ENCODE results near the gene ACCS.
A peak's percentile ranks its signal among the peaks of the same experiment; 100 is the strongest.

Gene ACCS

GRCh38 chr11:44032299-44033085 lies 33.6 kb upstream of the ACCS start:
- Mint-ChIP-seq H3K4me3 (no peak overlapping the region), H3K9me3 (no peaks in the 10 kb centered on the region), H3K27ac (no peak overlapping the region), H3K4me1 (no peaks in the 10 kb centered on the region), H3K36me3 (no peaks in the 10 kb centered on the region), H3K27me3 (peaks cover 58% of the 10 kb centered on the region)
- ATAC-seq, result no peak

GRCh38 chr11:44033411-44033850 lies 32.6 kb upstream of the ACCS start:
- Mint-ChIP-seq H3K27me3 (peaks cover 65% of the 10 kb centered on the region), H3K27ac (no peak overlapping the region), H3K36me3 (no peaks in the 10 kb centered on the region), H3K4me1 (no peaks in the 10 kb centered on the region), H3K9me3 (no peaks in the 10 kb centered on the region), H3K4me3 (no peak overlapping the region)
- no peak for ATAC-seq

GRCh38 chr11:44033856-44034255 lies 32.2 kb upstream of the ACCS start:
- no peak for ATAC-seq
- Mint-ChIP-seq H3K27me3 (peaks cover 65% of the 10 kb centered on the region), H3K9me3 (no peaks in the 10 kb centered on the region), H3K4me1 (no peaks in the 10 kb centered on the region), H3K4me3 (no peak overlapping the region), H3K27ac (no peak overlapping the region), H3K36me3 (no peaks in the 10 kb centered on the region)

GRCh38 chr11:44034639-44035038 lies 31.4 kb upstream of the ACCS start:
- H3K27me3 Mint-ChIP-seq, result peaks cover 57% of the 10 kb centered on the region
- ATAC-seq, result no peak
- H3K4me3 Mint-ChIP-seq, result no peak overlapping the region
- no peaks in the 10 kb centered on the region for H3K9me3 Mint-ChIP-seq
- H3K27ac Mint-ChIP-seq, result no peak overlapping the region
- no peaks in the 10 kb centered on the region for H3K4me1 Mint-ChIP-seq
- H3K36me3 Mint-ChIP-seq, result no peaks in the 10 kb centered on the region

- no peak for ATAC-seq
- Mint-ChIP-seq H3K27me3 (peaks cover 33% of the 10 kb centered on the region), H3K36me3 (peaks cover 5% of the 10 kb centered on the region), H3K4me1 (no peaks in the 10 kb centered on the region), H3K27ac (no peak overlapping the region), H3K9me3 (peaks cover 6% of the 10 kb centered on the region), H3K4me3 (no peak overlapping the region)
These were observed 29.0 kb upstream of the ACCS start for GRCh38 chr11:44036811-44037657.

GRCh38 chr11:44037658-44037998 lies 28.4 kb upstream of the ACCS start:
- Mint-ChIP-seq H3K36me3 (peaks cover 5% of the 10 kb centered on the region), H3K9me3 (peaks cover 6% of the 10 kb centered on the region), H3K4me3 (no peak overlapping the region), H3K4me1 (no peaks in the 10 kb centered on the region), H3K27ac (no peak overlapping the region), H3K27me3 (peaks cover 27% of the 10 kb centered on the region)
- no peak for ATAC-seq

GRCh38 chr11:44043157-44043556 lies 22.9 kb upstream of the ACCS start:
- ATAC-seq, result no peak
- H3K4me1 Mint-ChIP-seq, result no peaks in the 10 kb centered on the region
- peaks cover 5% of the 10 kb centered on the region for H3K36me3 Mint-ChIP-seq
- no peak overlapping the region for H3K27ac Mint-ChIP-seq
- H3K27me3 Mint-ChIP-seq, result peaks cover 15% of the 10 kb centered on the region
- H3K9me3 Mint-ChIP-seq, result peaks cover 6% of the 10 kb centered on the region
- H3K4me3 Mint-ChIP-seq, result no peak overlapping the region

GRCh38 chr11:44046182-44046581 lies 19.9 kb upstream of the ACCS start:
- no peak overlapping the region for H3K4me3 Mint-ChIP-seq
- peaks cover 5% of the 10 kb centered on the region for H3K36me3 Mint-ChIP-seq
- peak; percentile 22 for ATAC-seq
- peaks cover 27% of the 10 kb centered on the region for H3K27me3 Mint-ChIP-seq
- H3K9me3 Mint-ChIP-seq, result peaks cover 2% of the 10 kb centered on the region
- H3K27ac Mint-ChIP-seq, result no peak overlapping the region
- H3K4me1 Mint-ChIP-seq, result no peaks in the 10 kb centered on the region

GRCh38 chr11:44047298-44047697 lies 18.8 kb upstream of the ACCS start:
- Mint-ChIP-seq H3K4me3 (no peak overlapping the region), H3K27me3 (peaks cover 27% of the 10 kb centered on the region), H3K4me1 (no peaks in the 10 kb centered on the region), H3K36me3 (no peaks in the 10 kb centered on the region), H3K9me3 (no peaks in the 10 kb centered on the region), H3K27ac (no peak overlapping the region)
- ATAC-seq, result no peak

- H3K27ac Mint-ChIP-seq, result no peak within 1 kb of the TSS
- H3K9me3 Mint-ChIP-seq, result no peaks in the 10 kb centered on the region
- H3K27me3 Mint-ChIP-seq, result peaks cover 27% of the 10 kb centered on the region
- no peaks in the 10 kb centered on the region for H3K36me3 Mint-ChIP-seq
- no peak within 1 kb of the TSS for H3K4me3 Mint-ChIP-seq
- H3K4me1 Mint-ChIP-seq, result no peaks in the 10 kb centered on the region
- ATAC-seq, result no peak
These were observed 18.1 kb upstream of the ACCS start, which contains the start of gene ACCSL for GRCh38 chr11:44047931-44048431. TSS of gene ACCSL (plus strand) at chr11:44047981. CDS start at chr11:44048037, 56 bp downstream.

GRCh38 chr11:44049832-44050231 lies 16.2 kb upstream of the ACCS start:
- Mint-ChIP-seq H3K9me3 (no peaks in the 10 kb centered on the region), H3K4me1 (no peaks in the 10 kb centered on the region), H3K27me3 (peaks cover 27% of the 10 kb centered on the region), H3K4me3 (no peak overlapping the region), H3K36me3 (no peaks in the 10 kb centered on the region), H3K27ac (no peak overlapping the region)
- ATAC-seq, result no peak

- Mint-ChIP-seq H3K27me3 (peaks cover 27% of the 10 kb centered on the region), H3K36me3 (no peaks in the 10 kb centered on the region), H3K4me3 (no peak overlapping the region), H3K4me1 (no peaks in the 10 kb centered on the region), H3K27ac (no peak overlapping the region), H3K9me3 (no peaks in the 10 kb centered on the region)
- ATAC-seq, result no peak
These were observed 14.9 kb upstream of the ACCS start for GRCh38 chr11:44051171-44051570.

- no peak for ATAC-seq
- Mint-ChIP-seq H3K36me3 (no peaks in the 10 kb centered on the region), H3K4me3 (no peak overlapping the region), H3K9me3 (no peaks in the 10 kb centered on the region), H3K27ac (no peak overlapping the region), H3K4me1 (no peaks in the 10 kb centered on the region), H3K27me3 (no peaks in the 10 kb centered on the region)
These were observed 8.7 kb upstream of the ACCS start for GRCh38 chr11:44057340-44057739.

- no peak overlapping the region for H3K27ac Mint-ChIP-seq
- no peaks in the 10 kb centered on the region for H3K4me1 Mint-ChIP-seq
- H3K4me3 Mint-ChIP-seq, result no peak overlapping the region
- ATAC-seq, result no peak
- H3K9me3 Mint-ChIP-seq, result no peaks in the 10 kb centered on the region
- H3K36me3 Mint-ChIP-seq, result no peaks in the 10 kb centered on the region
- no peaks in the 10 kb centered on the region for H3K27me3 Mint-ChIP-seq
These were observed 7.8 kb upstream of the ACCS start for GRCh38 chr11:44058275-44058674.

- H3K4me3 Mint-ChIP-seq, result peak overlapping the region; percentile 87
- peaks cover 19% of the 10 kb centered on the region for H3K4me1 Mint-ChIP-seq
- H3K27ac Mint-ChIP-seq, result peak overlapping the region; percentile 95
- no peaks in the 10 kb centered on the region for H3K9me3 Mint-ChIP-seq
- H3K27me3 Mint-ChIP-seq, result no peaks in the 10 kb centered on the region
- ATAC-seq, result no peak
- H3K36me3 Mint-ChIP-seq, result peaks cover 6% of the 10 kb centered on the region
These were observed 859 bp upstream of the ACCS start for GRCh38 chr11:44065161-44065661.
